Activated CD4-positive, alpha-beta memory T cell treated with anti-CD3 and anti-CD28 coated beads for 36 hours (primary cell): ENCODE data around the gene RTKN. TPM values are rescaled to one million over a fixed set of nuclear protein-coding genes. Genes with fewer than 3 reads are reported as not detected.

Source experiments
- CTCF ChIA-PET: fragments of 350-600 bp; sonication (Branson Sonifier 250); formaldehyde crosslinking; loops from one replicate; lab custom pipeline; 2021; ENCODE audit warnings: antibody characterized with exemption, inconsistent platforms; lab: Charles Lee
- POLR2A ChIA-PET: fragments of 350-600 bp; sonication (Branson Sonifier 250); formaldehyde crosslinking; loops from one replicate; lab custom pipeline; 2021; ENCODE audit warnings: antibody characterized with exemption; lab: Charles Lee
- DNase-seq: peaks from one replicate; pipeline ENCODE4 v3.0.0-alpha.2; 2020
- H3K27ac Mint-ChIP-seq: one replicate; pipeline ENCODE4 v1.8.0; 2021; ENCODE audit warnings: mixed read lengths
- H3K27me3 Mint-ChIP-seq: one replicate; pipeline ENCODE4 v1.8.0; 2021; ENCODE audit warnings: mixed read lengths
- H3K36me3 Mint-ChIP-seq: one replicate; pipeline ENCODE4 v1.8.0; 2021; ENCODE audit warnings: mixed read lengths
- H3K4me1 Mint-ChIP-seq: one replicate; pipeline ENCODE4 v1.8.0; 2021; ENCODE audit warnings: low read depth, mixed read lengths
- H3K4me3 Mint-ChIP-seq: one replicate; pipeline ENCODE4 v1.8.0; 2021; ENCODE audit warnings: mild to moderate bottlenecking, mixed read lengths
- H3K9me3 Mint-ChIP-seq: one replicate; pipeline ENCODE4 v1.8.0; 2021; ENCODE audit warnings: mixed read lengths
- intact Hi-C: fragments of 100-400 bp; cut with micrococcal nuclease; formaldehyde crosslinking; loops from one replicate; pipeline ENCODE4 v1.15.1; 2023
- total RNA-seq, 2 experiments: library from RNA; stranded (reverse); gene quantifications; one replicate each; pipeline ENCODE4 v1.2.3, GENCODE V29; 2021

Gene RTKN
- total RNA-seq, 2 experiments from 2014 or later: 1.4 to 1.6 TPM

DNA sequence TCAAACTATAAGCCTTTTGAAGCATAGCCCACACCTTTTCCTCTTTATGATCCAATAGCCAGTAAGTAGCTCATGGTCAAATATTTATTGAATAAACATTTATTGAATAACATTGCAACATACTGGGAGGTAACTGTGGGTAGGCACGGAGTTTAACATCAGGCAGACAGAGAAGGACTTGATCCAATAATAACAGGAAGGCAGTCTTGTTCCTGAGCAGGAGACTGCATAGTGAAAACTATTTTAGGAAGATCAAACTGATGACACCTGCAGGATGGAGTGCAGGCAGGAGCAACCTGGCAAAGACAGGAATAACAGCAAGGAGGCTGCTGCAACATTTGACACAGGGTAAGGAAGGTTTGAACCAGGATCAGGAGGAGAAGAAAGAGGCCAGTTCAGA is 58.5 kb downstream of the RTKN start:
- Mint-ChIP-seq H3K36me3 (no peaks in the 10 kb centered on the region), H3K9me3 (no peaks in the 10 kb centered on the region), H3K27ac (no peak overlapping the region), H3K4me3 (no peak overlapping the region), H3K27me3 (no peaks in the 10 kb centered on the region), H3K4me1 (peaks cover 17% of the 10 kb centered on the region)
- intact Hi-C loops: no loop called here
- DNase-seq: no peak
- ChIA-PET CTCF (no interaction called here), POLR2A (no interaction called here)

DNA sequence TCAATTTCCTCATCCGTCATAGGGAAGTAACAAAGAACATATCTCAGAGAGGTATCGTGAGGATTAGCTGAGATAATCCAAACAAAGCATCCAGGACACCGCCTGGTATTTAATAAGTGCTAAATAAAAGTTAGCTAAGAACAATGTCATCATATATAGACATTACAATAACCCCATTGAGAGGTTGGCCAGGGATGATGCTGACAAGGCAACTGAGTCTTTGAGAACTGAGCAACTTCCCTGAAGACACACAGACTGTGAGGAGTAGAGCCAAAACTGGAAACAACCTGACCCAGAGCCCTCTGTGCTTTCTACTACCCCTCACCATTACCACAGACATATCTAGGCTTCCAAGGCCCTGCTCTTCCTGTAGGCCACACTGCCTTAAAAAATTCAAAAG is 60.0 kb downstream of the RTKN start:
- no peak overlapping the region for H3K4me3 Mint-ChIP-seq
- no peak overlapping the region for H3K27ac Mint-ChIP-seq
- DNase-seq: no peak
- CTCF ChIA-PET: interaction anchor here (1.4 kb wide), 2 partner anchors 10 to 46 kb away, joined by 7 to 9 read pairs; no protein-coding TSS in a partner anchor
- POLR2A ChIA-PET: no interaction called here
- H3K9me3 Mint-ChIP-seq: no peaks in the 10 kb centered on the region
- H3K4me1 Mint-ChIP-seq: peaks cover 17% of the 10 kb centered on the region
- no peaks in the 10 kb centered on the region for H3K36me3 Mint-ChIP-seq
- no peaks in the 10 kb centered on the region for H3K27me3 Mint-ChIP-seq
- intact Hi-C loops: no loop called here

DNA sequence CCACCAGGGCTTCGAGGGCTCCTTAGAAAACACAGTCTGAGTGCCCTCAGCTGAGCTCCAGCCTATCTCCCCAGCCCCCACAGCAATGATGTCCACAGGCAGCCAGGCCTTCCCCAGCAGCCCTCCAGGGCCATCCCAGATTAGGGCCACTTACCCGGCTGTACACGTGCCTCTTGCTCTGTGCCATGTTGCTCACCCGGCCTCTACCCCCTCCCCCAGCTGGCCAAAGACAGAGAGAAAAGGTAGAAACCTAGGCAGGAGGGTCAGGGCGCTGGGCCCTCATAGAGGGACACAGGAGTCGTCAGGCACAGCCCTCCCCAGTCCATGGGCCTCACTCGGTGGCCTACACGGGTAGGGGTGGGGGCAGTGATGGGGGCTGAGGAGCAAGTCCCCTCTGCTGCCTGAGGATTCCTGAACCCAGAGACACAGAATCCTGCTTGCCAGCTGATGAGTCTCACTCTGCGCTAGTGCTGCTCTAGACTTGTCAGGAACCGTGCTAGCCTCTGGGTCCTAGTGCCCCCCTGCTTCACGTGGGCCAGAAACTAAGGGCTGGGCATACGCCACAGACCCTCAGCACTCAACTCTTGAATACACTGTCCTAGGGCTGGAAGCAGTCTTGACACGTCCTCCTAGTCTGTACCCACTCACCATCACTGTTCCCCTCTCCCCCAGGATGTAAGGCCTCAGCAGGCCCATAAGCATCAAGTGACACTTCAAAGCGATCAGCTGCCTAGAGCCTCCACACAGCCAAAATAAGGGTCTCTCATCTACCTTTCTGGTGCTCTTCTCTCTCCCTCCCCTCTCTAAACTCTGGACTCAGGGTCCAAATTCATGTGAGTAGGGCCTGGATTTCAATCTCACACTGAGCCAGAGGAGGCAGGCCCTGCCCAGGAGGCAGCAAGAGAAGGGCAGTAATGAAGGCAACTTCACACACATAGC is 61.6 kb downstream of the RTKN start, which contains the start of gene DCTN1:
Gene DCTN1 (minus strand): TSS at position 461 of the 939 bp plus-strand sequence. CDS start 274 bp downstream, at position 187.
- H3K4me3 Mint-ChIP-seq: no peak within 1 kb of the TSS

DNA sequence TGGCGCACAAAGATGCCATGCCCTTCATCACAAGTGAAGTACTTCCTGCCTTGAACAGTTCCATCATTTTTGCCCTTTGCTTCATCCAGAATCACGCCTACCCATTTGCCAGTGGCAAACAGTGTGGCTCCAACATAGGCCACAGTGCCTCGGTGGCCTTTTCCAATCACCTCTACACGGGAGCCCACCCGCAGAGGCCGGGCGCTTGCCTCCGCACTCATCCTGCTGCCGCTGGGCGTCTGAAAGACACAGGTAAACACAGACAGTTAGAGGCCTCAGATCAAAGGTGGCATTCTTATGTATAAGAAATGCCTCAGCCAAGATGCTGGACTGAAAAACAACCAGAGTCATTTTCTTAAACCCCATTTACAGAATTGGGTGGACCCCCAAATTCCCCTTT is 63.7 kb downstream of the RTKN start:
- peaks cover 5% of the 10 kb centered on the region for H3K36me3 Mint-ChIP-seq
- no peaks in the 10 kb centered on the region for H3K9me3 Mint-ChIP-seq
- no peak for DNase-seq
- H3K4me1 Mint-ChIP-seq: peaks cover 17% of the 10 kb centered on the region
- POLR2A ChIA-PET: no interaction called here
- no peak overlapping the region for H3K27ac Mint-ChIP-seq
- intact Hi-C loops: no loop called here
- no peaks in the 10 kb centered on the region for H3K27me3 Mint-ChIP-seq
- H3K4me3 Mint-ChIP-seq: no peak overlapping the region
- CTCF ChIA-PET: no interaction called here

More for the DNA sequence above, 61.6 kb downstream of the RTKN start, which contains the start of gene DCTN1:
- POLR2A ChIA-PET: interaction anchor here (1.6 kb wide), 1 partner anchor 12 kb away, joined by 4 read pairs; no protein-coding TSS in a partner anchor
- Mint-ChIP-seq H3K4me1 (peaks cover 17% of the 10 kb centered on the region), H3K27ac (no peak within 1 kb of the TSS), H3K9me3 (no peaks in the 10 kb centered on the region), H3K27me3 (no peaks in the 10 kb centered on the region), H3K36me3 (peaks cover 5% of the 10 kb centered on the region)
- intact Hi-C loops: no loop called here
- DNase-seq: peak; percentile 23
- CTCF ChIA-PET: interaction anchor here (1.5 to 1.9 kb wide), 2 partner anchors 11 to 45 kb away, joined by 4 to 11 read pairs; no protein-coding TSS in a partner anchor

DNA sequence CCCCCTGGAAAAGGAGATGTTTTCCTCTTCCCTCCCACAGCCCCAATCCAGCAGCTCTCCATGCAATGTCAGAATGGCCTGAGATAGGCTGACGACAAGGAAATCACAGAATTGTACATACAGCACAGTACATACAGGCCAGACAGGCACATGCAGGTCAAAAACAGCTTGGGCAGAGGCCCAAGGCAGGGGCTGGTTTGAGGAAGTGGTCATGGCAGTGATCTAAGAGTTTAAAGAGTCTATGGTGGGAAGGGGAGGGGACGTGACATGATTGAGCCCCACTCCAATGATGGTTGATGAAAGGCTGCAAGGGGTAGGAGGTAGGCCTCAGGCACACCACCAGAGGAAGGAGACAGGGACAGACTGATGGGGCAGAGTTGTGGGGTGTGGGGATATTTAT is 65.9 kb downstream of the RTKN start:
- Mint-ChIP-seq H3K27ac (no peak overlapping the region), H3K27me3 (no peaks in the 10 kb centered on the region), H3K4me3 (no peak overlapping the region), H3K36me3 (peaks cover 10% of the 10 kb centered on the region), H3K9me3 (no peaks in the 10 kb centered on the region), H3K4me1 (peaks cover 10% of the 10 kb centered on the region)
- intact Hi-C loops: no loop called here
- DNase-seq: no peak
- CTCF ChIA-PET: no interaction called here
- POLR2A ChIA-PET: no interaction called here

Other genes with a start within 250 kb of the RTKN start
- gene MTHFD2, start 243.3 kb downstream of the RTKN start, total RNA-seq: 100 to 1,000 TPM; 518 to 525 TPM
- gene SLC4A5, start 98.5 kb downstream of the RTKN start, total RNA-seq: 1 to 10 TPM; 2.9 to 3.1 TPM
- 10 to 100 TPM; 75.6 to 79.5 TPM for gene DCTN1, start 61.6 kb downstream of the RTKN start, total RNA-seq
- 1 to 10 TPM; 2.4 to 2.8 TPM for gene C2orf81, start 20.3 kb downstream of the RTKN start, total RNA-seq
- 100 to 1,000 TPM; 101 TPM for gene WDR54, start 20.2 kb downstream of the RTKN start, total RNA-seq
- 10 to 100 TPM; 32.8 to 35.0 TPM for gene INO80B, start 13.2 kb upstream of the RTKN start, total RNA-seq
- 10 to 100 TPM; 32.9 to 35.9 TPM for gene WBP1, start 16.5 kb upstream of the RTKN start, total RNA-seq
- 10 to 100 TPM; 56.5 to 58.2 TPM for gene MOGS, start 23.4 kb upstream of the RTKN start, total RNA-seq
- 100 to 1,000 TPM; 117 to 121 TPM for gene MRPL53, start 30.7 kb upstream of the RTKN start, total RNA-seq
- 10 to 100 TPM; 10.1 to 10.8 TPM for gene CCDC142, start 41.1 kb upstream of the RTKN start, total RNA-seq
- gene TTC31, start 41.1 kb upstream of the RTKN start, total RNA-seq: 10 to 100 TPM; 27.3 to 29.1 TPM
- under 1 TPM; 0.52 to 0.63 TPM for gene LBX2, start 57.7 kb upstream of the RTKN start, total RNA-seq
- 10 to 100 TPM; 22.6 to 26.0 TPM for gene PCGF1, start 65.8 kb upstream of the RTKN start, total RNA-seq
- under 1 TPM; 0.52 to 0.94 TPM for gene TLX2, start 72.5 kb upstream of the RTKN start, total RNA-seq
- gene DQX1, start 84.3 kb upstream of the RTKN start, total RNA-seq: under 1 TPM; 0.33 to 0.56 TPM
- 10 to 100 TPM; 92.1 to 98.0 TPM for gene AUP1, start 87.8 kb upstream of the RTKN start, total RNA-seq
- 10 to 100 TPM; 70.6 to 72.3 TPM for gene HTRA2, start 88.0 kb upstream of the RTKN start, total RNA-seq
- gene LOXL3, start 112.0 kb upstream of the RTKN start, total RNA-seq: 1 to 10 TPM in 1 of 2 experiments, under 1 TPM in 1; 0.90 to 1.1 TPM
- 10 to 100 TPM; 23.1 to 24.5 TPM for gene DOK1, start 112.8 kb upstream of the RTKN start, total RNA-seq
- gene M1AP, start 206.4 kb upstream of the RTKN start, total RNA-seq: not detected
- gene SEMA4F, start 212.3 kb upstream of the RTKN start, total RNA-seq: 1 to 10 TPM; 7.7 to 7.9 TPM